Lower lobe of right lung (tissue), 2 donors: ENCODE results near the gene RIT2. TPM values are rescaled to one million over a fixed set of nuclear protein-coding genes. Genes with fewer than 3 reads are reported as not detected.

ENCODE experiments used
- ATAC-seq, 2 donors: fragments of 200-7000 bp; cut with Tn5 transposase; one replicate each; pipeline ENCODE4 v1.9.1; 2020 to 2022; ENCODE audit warnings: mild to moderate bottlenecking in 2 of 2, moderate library complexity in 2 of 2
- DNase-seq: peaks from one replicate; pipeline ENCODE4 v3.0.0-alpha.2; 2020
- H3K27ac ChIP-seq: fragments of 200-600 bp; one replicate; pipeline ENCODE4 v1.8.0; 2022
- H3K27me3 ChIP-seq: fragments of 200-600 bp; one replicate; pipeline ENCODE4 v1.8.0; 2022; ENCODE audit warnings: low read depth
- H3K36me3 ChIP-seq: fragments of 200-600 bp; one replicate; pipeline ENCODE4 v1.8.0; 2022; ENCODE audit warnings: mild to moderate bottlenecking
- H3K4me1 ChIP-seq: fragments of 200-600 bp; one replicate; pipeline ENCODE4 v1.8.0; 2022
- H3K4me3 ChIP-seq: fragments of 200-600 bp; one replicate; pipeline ENCODE4 v1.8.0; 2022; ENCODE audit warnings: mild to moderate bottlenecking
- H3K9me3 ChIP-seq: fragments of 200-600 bp; one replicate; pipeline ENCODE4 v1.8.0; 2022
- intact Hi-C: fragments of 100-400 bp; cut with DNase I; formaldehyde crosslinking; loops from one replicate; pipeline ENCODE4 v1.11.0; 2022
- total RNA-seq: library from RNA; stranded (reverse); fragmentation: NEBNext Ultra II Directional; extraction: Animal tissue kit (Norgen Biotek cat#: 25700); gene quantifications from one replicate; pipeline ENCODE4 v1.2.1, GENCODE V29; 2021
- TF ChIP-seq, protein P1 (sequence below): fragments of 200-600 bp; IDR thresholded peaks from one replicate; pipeline ENCODE4 v1.8.0; 2022; ENCODE audit warnings: antibody characterized with exemption, mild to moderate bottlenecking
- donor health status: DM: no; HTN: yes; CAD: no; lungs with severe emphysema.

RIT2 gene
- total RNA-seq, 1 donor from 2014 or later, result not detected

DNA sequence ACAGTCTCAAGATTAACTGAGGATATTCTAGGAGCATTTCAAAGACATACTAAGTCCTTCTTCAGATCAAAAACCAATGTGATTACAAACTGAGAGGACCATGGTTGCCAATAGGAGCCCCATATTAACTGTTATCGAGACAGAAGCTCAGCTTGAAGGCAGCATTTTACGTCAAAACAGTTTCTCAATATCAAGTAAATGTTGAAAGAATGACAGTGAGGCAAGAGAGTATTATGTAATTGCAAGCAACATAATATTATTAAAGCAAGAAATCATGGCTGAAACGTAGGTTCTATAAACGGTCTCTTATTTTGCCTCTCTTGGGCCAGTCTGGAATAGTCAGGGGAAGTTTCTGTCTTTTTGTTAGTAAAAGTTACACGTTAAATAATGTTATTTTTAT is 22.9 kb downstream of the RIT2 start:
- Histone ChIP-seq H3K27ac (no peak overlapping the region), H3K4me3 (no peak overlapping the region), H3K36me3 (no peaks in the 10 kb centered on the region), H3K4me1 (no peaks in the 10 kb centered on the region), H3K9me3 (no peaks in the 10 kb centered on the region), H3K27me3 (no peaks in the 10 kb centered on the region)
- TF ChIP-seq, protein P1, sequence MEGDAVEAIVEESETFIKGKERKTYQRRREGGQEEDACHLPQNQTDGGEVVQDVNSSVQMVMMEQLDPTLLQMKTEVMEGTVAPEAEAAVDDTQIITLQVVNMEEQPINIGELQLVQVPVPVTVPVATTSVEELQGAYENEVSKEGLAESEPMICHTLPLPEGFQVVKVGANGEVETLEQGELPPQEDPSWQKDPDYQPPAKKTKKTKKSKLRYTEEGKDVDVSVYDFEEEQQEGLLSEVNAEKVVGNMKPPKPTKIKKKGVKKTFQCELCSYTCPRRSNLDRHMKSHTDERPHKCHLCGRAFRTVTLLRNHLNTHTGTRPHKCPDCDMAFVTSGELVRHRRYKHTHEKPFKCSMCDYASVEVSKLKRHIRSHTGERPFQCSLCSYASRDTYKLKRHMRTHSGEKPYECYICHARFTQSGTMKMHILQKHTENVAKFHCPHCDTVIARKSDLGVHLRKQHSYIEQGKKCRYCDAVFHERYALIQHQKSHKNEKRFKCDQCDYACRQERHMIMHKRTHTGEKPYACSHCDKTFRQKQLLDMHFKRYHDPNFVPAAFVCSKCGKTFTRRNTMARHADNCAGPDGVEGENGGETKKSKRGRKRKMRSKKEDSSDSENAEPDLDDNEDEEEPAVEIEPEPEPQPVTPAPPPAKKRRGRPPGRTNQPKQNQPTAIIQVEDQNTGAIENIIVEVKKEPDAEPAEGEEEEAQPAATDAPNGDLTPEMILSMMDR, result no peak
- intact Hi-C loops, result no loop called here
- ATAC-seq (no peak), DNase-seq (no peak)

DNA sequence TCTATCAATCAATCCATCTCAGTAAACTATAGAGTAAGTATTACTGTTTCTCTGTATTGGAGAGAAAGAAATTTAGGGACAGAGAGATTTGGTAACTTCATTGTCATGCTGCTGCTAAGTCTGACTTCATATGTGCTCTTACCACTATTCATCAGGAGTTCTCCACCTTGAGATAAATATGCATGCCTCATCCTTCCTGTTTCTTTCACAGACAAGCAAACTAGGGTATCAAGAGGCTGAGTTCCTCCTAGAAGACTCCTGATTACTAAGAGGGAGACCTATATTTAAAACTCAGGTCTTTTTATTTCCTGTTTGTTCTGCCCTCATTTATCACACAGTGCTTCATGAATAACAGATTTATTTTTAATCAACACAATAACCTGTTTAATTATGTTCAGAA is 34.1 kb downstream of the RIT2 start:
- H3K4me1 ChIP-seq, result no peaks in the 10 kb centered on the region
- H3K4me3 ChIP-seq, result no peak overlapping the region
- TF ChIP-seq, protein P1, result no peak
- no peaks in the 10 kb centered on the region for H3K27me3 ChIP-seq
- no peaks in the 10 kb centered on the region for H3K9me3 ChIP-seq
- no peaks in the 10 kb centered on the region for H3K36me3 ChIP-seq
- ATAC-seq (no peak), DNase-seq (no peak)
- H3K27ac ChIP-seq, result no peak overlapping the region
- intact Hi-C loops, result no loop called here

DNA sequence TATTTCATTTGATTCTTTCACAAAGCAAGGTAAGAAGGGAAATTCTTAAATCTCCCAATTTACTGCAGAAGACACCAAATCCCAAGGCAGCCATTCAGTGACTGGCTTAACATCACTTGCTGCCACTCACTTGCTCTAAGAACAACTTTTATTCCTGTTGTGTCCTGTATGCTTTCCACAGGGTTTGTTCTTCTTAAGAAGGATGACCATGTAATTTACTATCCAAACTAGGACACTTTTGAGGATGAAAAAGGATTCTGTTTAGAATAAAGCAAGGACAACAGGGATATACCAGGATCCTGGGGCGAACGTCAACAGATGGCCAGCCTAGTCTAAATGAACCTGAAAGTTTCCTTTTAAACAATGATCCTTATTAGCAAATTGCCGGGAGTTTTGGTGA is 34.8 kb downstream of the RIT2 start:
- Histone ChIP-seq H3K27ac (no peak overlapping the region), H3K9me3 (no peaks in the 10 kb centered on the region), H3K4me1 (no peaks in the 10 kb centered on the region), H3K36me3 (no peaks in the 10 kb centered on the region), H3K4me3 (no peak overlapping the region), H3K27me3 (no peaks in the 10 kb centered on the region)
- DNase-seq (no peak), ATAC-seq (no peak)
- intact Hi-C loops, result no loop called here
- TF ChIP-seq, protein P1, result no peak

DNA sequence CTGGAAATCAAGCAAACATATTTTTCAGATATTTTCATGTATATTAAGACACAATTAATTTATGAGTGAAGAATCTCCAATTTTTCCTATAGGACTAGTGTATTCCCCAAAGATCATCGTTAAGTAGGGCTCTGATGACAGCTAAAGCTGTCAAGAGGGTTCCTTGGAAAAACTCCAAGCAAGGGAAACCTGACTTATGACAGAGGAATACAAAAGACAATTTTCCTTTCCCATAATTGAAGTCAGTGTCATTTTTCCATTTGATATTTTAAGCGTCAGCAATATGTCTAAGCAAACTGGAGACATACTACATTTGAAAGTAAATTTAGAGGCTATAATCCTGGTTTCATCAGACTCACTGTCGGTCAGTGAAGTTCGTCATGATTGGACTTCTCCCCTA is 36.1 kb downstream of the RIT2 start:
- H3K4me3 ChIP-seq, result no peak overlapping the region
- no peaks in the 10 kb centered on the region for H3K27me3 ChIP-seq
- DNase-seq (no peak), ATAC-seq (no peak)
- H3K36me3 ChIP-seq, result no peaks in the 10 kb centered on the region
- intact Hi-C loops, result no loop called here
- no peaks in the 10 kb centered on the region for H3K9me3 ChIP-seq
- H3K27ac ChIP-seq, result no peak overlapping the region
- TF ChIP-seq, protein P1, result no peak
- H3K4me1 ChIP-seq, result no peaks in the 10 kb centered on the region

DNA sequence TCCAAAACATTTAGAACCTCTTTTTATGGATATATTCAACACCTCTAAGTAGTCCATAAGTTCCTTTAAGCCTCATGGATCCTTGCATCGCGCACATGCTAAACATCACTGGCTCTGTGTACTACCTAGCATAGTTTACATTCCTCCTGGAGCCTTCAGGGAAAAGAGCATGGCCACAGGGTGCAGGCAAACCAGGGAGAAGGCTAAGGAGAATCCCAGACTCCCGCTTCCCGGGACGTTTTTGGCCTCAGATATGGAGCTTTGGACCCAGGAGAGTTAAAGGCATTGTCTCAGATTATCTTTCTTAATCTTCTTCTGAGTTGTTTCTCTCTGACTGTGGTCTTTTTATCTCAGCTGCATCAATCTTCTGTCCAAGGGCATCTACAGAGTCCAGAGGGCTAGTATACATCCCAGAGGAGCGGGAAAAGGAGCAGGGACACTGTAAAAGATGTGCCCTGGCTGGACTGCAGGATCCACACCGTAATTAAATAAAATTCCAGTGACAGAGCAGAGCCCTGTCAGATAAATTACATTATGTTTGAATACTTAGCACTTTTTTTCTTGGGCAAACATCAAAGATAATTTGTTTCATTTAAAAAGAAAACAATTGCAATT is 36.9 kb downstream of the RIT2 start:
- Histone ChIP-seq H3K9me3 (no peaks in the 10 kb centered on the region), H3K4me1 (no peaks in the 10 kb centered on the region), H3K4me3 (no peak overlapping the region), H3K36me3 (no peaks in the 10 kb centered on the region), H3K27ac (no peak overlapping the region), H3K27me3 (no peaks in the 10 kb centered on the region)
- intact Hi-C loops, result no loop called here
- TF ChIP-seq, protein P1, result no peak
- no peak for DNase-seq
- no peak for ATAC-seq
